HepG2 (cell line): Measurements from ENCODE around the gene ZNF853. TPM values are rescaled to one million over a fixed set of nuclear protein-coding genes. Genes with fewer than 3 reads are reported as not detected.

Experiments used
- ATAC-seq: fragments of 200-7000 bp; cut with Tn5 transposase; 3 replicates; pipeline ENCODE4 v1.9.1; 2020; ENCODE audit warnings: mild to moderate bottlenecking, moderate library complexity
- BruUV-seq: library from RNA; stranded (reverse); fragments of 400-500 nt; replicated peaks from 2 replicates; lab custom pipeline; 2021; lab: Mats Ljungman, UMichigan
- CTCF ChIA-PET: fragments of 300-600 bp; formaldehyde crosslinking; extraction: SDS; loops from one replicate; lab custom pipeline; 2021; ENCODE audit warnings: low total read pairs, inconsistent platforms, low intra/inter-chr PET ratio; lab: Yijun Ruan, JAX
- POLR2A ChIA-PET: fragments of 350-600 bp; sonication (Branson Sonifier 250); formaldehyde crosslinking; loops from one replicate; lab custom pipeline; 2020; ENCODE audit warnings: antibody characterized with exemption, inconsistent platforms; lab: Yijun Ruan, JAX
- DNase-seq: peaks from one replicate; pipeline ENCODE4 v3.0.0-alpha.2; 2015; ENCODE audit warnings: low spot score
- FAIRE-seq: peaks from 3 replicates; lab custom pipeline; 2011; peaks lifted over from hg19 to GRCh38; lab: Jason Lieb, UNC
- H2AFZ ChIP-seq: one replicate; pipeline ENCODE4 v1.6.1; 2011; ENCODE audit warnings: low read length, inconsistent platforms
- H3K27ac ChIP-seq: fragments of 300-600 bp; 3 replicates; pipeline ENCODE4 v1.8.0; 2011; ENCODE audit warnings: mixed run types, mild to moderate bottlenecking, mixed read lengths, low read length, inconsistent platforms; ENCODE audit not compliant: insufficient read depth; ENCODE audit errors: extremely low read length
- H3K27me3 ChIP-seq, 2 experiments: fragments of 200-600 bp in 1 of 2; 2 replicates in 1 of 2; 3 replicates in 1 of 2; pipeline versions ENCODE4 v1.6.0 to v1.8.0; 2011; ENCODE audit warnings: low read length in 2 of 2, mild to moderate bottlenecking in 2 of 2, moderate library complexity in 2 of 2, inconsistent platforms in 1 of 2; ENCODE audit not compliant: insufficient read depth in 2 of 2, control insufficient read depth in 1 of 2
- H3K36me3 ChIP-seq, 2 experiments: fragments of 200-600 bp in 1 of 2; replicated peaks in 1 of 2; 2 replicates in 1 of 2; 3 replicates in 1 of 2; pipeline versions ENCODE4 v1.5.1 to v1.8.0; 2011; ENCODE audit warnings: low read length in 2 of 2, inconsistent platforms in 1 of 2; ENCODE audit not compliant: insufficient read depth in 2 of 2, control insufficient read depth in 1 of 2
- H3K4me1 ChIP-seq: 2 replicates; pipeline ENCODE4 v1.5.1; 2012; ENCODE audit warnings: low read length, inconsistent platforms; ENCODE audit not compliant: insufficient read depth
- H3K4me2 ChIP-seq: 2 replicates; pipeline ENCODE4 v1.6.0; 2011; ENCODE audit warnings: low read depth, low read length, inconsistent platforms
- H3K4me3 ChIP-seq, 3 experiments: fragments of 200-600 bp in 1 of 3; sonication (generic), shearing (Covaris generic) in 1 of 3; replicated peaks in 1 of 3; 2 replicates each; pipeline ENCODE4 v1.5.1; 2011 to 2016; ENCODE audit warnings: low read length in 3 of 3, inconsistent platforms in 2 of 3, low read depth in 2 of 3, mild to moderate bottlenecking in 2 of 3, control low read depth in 1 of 3, mixed read lengths in 1 of 3; ENCODE audit not compliant: insufficient read depth in 1 of 3
- H3K79me2 ChIP-seq: one replicate; pipeline ENCODE4 v1.6.1; 2011; ENCODE audit warnings: low read length, inconsistent platforms; ENCODE audit not compliant: insufficient read depth
- H3K9ac ChIP-seq: 2 replicates; pipeline ENCODE4 v1.6.0; 2011; ENCODE audit warnings: mild to moderate bottlenecking, low read depth, low read length, inconsistent platforms; ENCODE audit not compliant: insufficient read depth
- H3K9me3 ChIP-seq: 2 replicates; pipeline ENCODE4 v1.5.1; 2012; ENCODE audit warnings: mild to moderate bottlenecking, low read length
- H4K20me1 ChIP-seq: 2 replicates; pipeline ENCODE4 v1.6.0; 2011; ENCODE audit warnings: inconsistent platforms, mild to moderate bottlenecking, low read length, moderate library complexity; ENCODE audit not compliant: insufficient read depth
- ATAD3A ChIP-seq: sonication (generic); formaldehyde crosslinking; IDR thresholded peaks from 2 replicates; pipeline ENCODE4 v1.4.0; 2020; ENCODE audit warnings: missing genetic modification reagents
- ELF4 ChIP-seq: sonication (generic); formaldehyde crosslinking; IDR thresholded peaks from 2 replicates; pipeline ENCODE4 v1.5.0; 2020; ENCODE audit warnings: missing genetic modification reagents, mild to moderate bottlenecking, moderate library complexity, borderline replicate concordance
- FOXA3 ChIP-seq: IDR thresholded peaks from 2 replicates; pipeline ENCODE4 v1.6.1; 2016; ENCODE audit warnings: missing genetic modification reagents, missing compliant biosample characterization
- GMEB1 ChIP-seq: sonication (generic); formaldehyde crosslinking; IDR thresholded peaks from 2 replicates; pipeline ENCODE4 v1.5.1; 2020; ENCODE audit warnings: missing genetic modification reagents, mild to moderate bottlenecking, borderline replicate concordance
- GRHL1 ChIP-seq: sonication (generic); formaldehyde crosslinking; conservative IDR thresholded peaks from 2 replicates; pipeline ENCODE4 v1.8.0; 2022; ENCODE audit warnings: missing genetic modification reagents
- HIC2 ChIP-seq: sonication (generic); formaldehyde crosslinking; IDR thresholded peaks from 2 replicates; pipeline ENCODE4 v1.9.0; 2022; ENCODE audit warnings: low read depth, missing genetic modification reagents
- JUND ChIP-seq: sonication (generic); formaldehyde crosslinking; IDR thresholded peaks from 2 replicates; pipeline ENCODE4 v1.8.0; 2022; ENCODE audit warnings: mild to moderate bottlenecking, missing genetic modification reagents
- KMT2A ChIP-seq: sonication (generic); formaldehyde crosslinking; IDR thresholded peaks from 2 replicates; pipeline ENCODE4 v1.4.0; 2020; ENCODE audit warnings: missing genetic modification reagents
- XBP1 ChIP-seq: sonication (generic); formaldehyde crosslinking; IDR thresholded peaks from 2 replicates; pipeline ENCODE4 v1.5.0; 2020; ENCODE audit warnings: missing genetic modification reagents
- ZBTB46 ChIP-seq: sonication (generic); formaldehyde crosslinking; IDR thresholded peaks from 2 replicates; pipeline ENCODE4 v1.4.0; 2020; ENCODE audit warnings: mild to moderate bottlenecking, missing genetic modification reagents, borderline replicate concordance
- ZNF639 ChIP-seq: conservative IDR thresholded peaks from 2 replicates; pipeline ENCODE4 v1.6.1; 2018; ENCODE audit warnings: missing genetic modification reagents
- ZNF772 ChIP-seq: sonication (generic); formaldehyde crosslinking; IDR thresholded peaks from 2 replicates; pipeline ENCODE4 v1.5.0; 2020; ENCODE audit warnings: mild to moderate bottlenecking, missing genetic modification reagents
- ZSCAN30 ChIP-seq: sonication (generic); formaldehyde crosslinking; IDR thresholded peaks from 2 replicates; pipeline ENCODE4 v1.5.0; 2020; ENCODE audit warnings: mild to moderate bottlenecking, missing genetic modification reagents
- WGBS: methylation state at CpG from one replicate; pipeline ENCODE4 v1.1.6; 2017; ENCODE audit warnings: low lambda C conversion rate; 5-methylcytosine and 5-hydroxymethylcytosine counted together
- in situ Hi-C: cut with HindIII; loops from 2 replicates; pipeline ENCODE4 v1.10.0; 2017; ENCODE audit warnings: low pct_unique_long_range_greater_than_20kb; ENCODE audit not compliant: extremely low pct_ligation_motif_present
- intact Hi-C: fragments of 100-400 bp; cut with micrococcal nuclease; formaldehyde crosslinking; loops from one replicate; pipeline ENCODE4 v1.10.0; 2022; ENCODE audit not compliant: unreplicated experiment
- polyA plus RNA-seq, 8 experiments: library from polyadenylated mRNA; depleted of rRNA in 3 of 8; stranded (reverse) in 7 of 8; unstranded in 1 of 8; fragments of >200 nt; fragmentation: Illumina TruSeq in 4 of 8; extraction: Trizol in 4 of 8; gene quantifications; 2 replicates each; pipeline versions ENCODE4 v1.2.1 to v1.2.3, GENCODE V29; 2011 to 2016; ENCODE audit warnings: low read depth in 4 of 8, missing spikeins in 1 of 8, mixed read lengths in 1 of 8; ENCODE audit not compliant: insufficient read depth in 1 of 8
- total RNA-seq, 5 experiments: library from RNA; depleted of rRNA; stranded (reverse); fragments of >200 nt; fragmentation: Illumina TruSeq; extraction: Trizol; gene quantifications; 2 replicates each; pipeline ENCODE4 v1.2.3, GENCODE V29; 2016; ENCODE audit warnings: low read depth in 1 of 5

Gene ZNF853
- total and polyA plus RNA-seq, 2 of the 13 experiments (the other 11 are each of a cell fraction or from before 2014, with no cell fraction given), result 2.1 to 6.2 TPM

- H3K4me2 ChIP-seq, result no peak overlapping the region
- no peak overlapping the region for H3K9ac ChIP-seq
- peaks cover 3 to 8% of the 10 kb centered on the region in 2 experiments; a peak in 4 of 5 replicates for H3K36me3 ChIP-seq
- H4K20me1 ChIP-seq, result no peaks in the 10 kb centered on the region
- intact Hi-C loops (no loop called here), in situ Hi-C loops (no loop called here)
- H3K27me3 ChIP-seq, result no peaks in the 10 kb centered on the region
- WGBS, result 100% methylated on average over 1 of the region's 67 CpGs
- H3K4me3 ChIP-seq, result no peak overlapping the region
- ATAC-seq, result no peak
- no peaks in the 10 kb centered on the region for H3K79me2 ChIP-seq
- H2AFZ ChIP-seq, result no peak overlapping the region
- no peaks in the 10 kb centered on the region for H3K9me3 ChIP-seq
- H3K4me1 ChIP-seq, result no peaks in the 10 kb centered on the region
- ChIA-PET CTCF (no interaction called here), POLR2A (no interaction called here)
- FAIRE-seq, result no peak
- TF ChIP-seq ATAD3A (CRISPR knock-in tag), result no peak
- no peak for TF ChIP-seq GMEB1 (CRISPR knock-in tag)
- TF ChIP-seq ZNF772 (CRISPR knock-in tag), result no peak
- no peak for TF ChIP-seq HIC2 (CRISPR knock-in tag)
- no peak for TF ChIP-seq ELF4 (CRISPR knock-in tag)
- TF ChIP-seq GRHL1 (CRISPR knock-in tag), result no peak
- TF ChIP-seq KMT2A (CRISPR knock-in tag), result no peak
- no peak for TF ChIP-seq XBP1 (CRISPR knock-in tag)
- TF ChIP-seq ZSCAN30, result no peak
- no peak for TF ChIP-seq JUND (CRISPR knock-in tag)
- TF ChIP-seq ZBTB46 (CRISPR knock-in tag), result no peak
- no peak for TF ChIP-seq FOXA3 (CRISPR knock-in tag)
- no peak for TF ChIP-seq ZNF639 (CRISPR knock-in tag)
- BruUV-seq, result no TSS peak
- no peak overlapping the region for H3K27ac ChIP-seq
- DNase-seq, result no peak
Measured at GRCh38 chr7:6622134-6622710, 6.8 kb downstream of the ZNF853 start.
